Measurements from ENCODE around the gene PACSIN1.
"Not testable (repeated sequence)": the region's sequence is repeated elsewhere in the genome, so short reads cannot be mapped to it uniquely, and the experiment has no call there.

Gene PACSIN1

GRCh38 chr6:34474754-34475153 is 8.9 kb downstream of the PACSIN1 start:
- DNase-seq (ENCODE audit: low read depth): no peak
- TF ChIP-seq, protein P1, sequence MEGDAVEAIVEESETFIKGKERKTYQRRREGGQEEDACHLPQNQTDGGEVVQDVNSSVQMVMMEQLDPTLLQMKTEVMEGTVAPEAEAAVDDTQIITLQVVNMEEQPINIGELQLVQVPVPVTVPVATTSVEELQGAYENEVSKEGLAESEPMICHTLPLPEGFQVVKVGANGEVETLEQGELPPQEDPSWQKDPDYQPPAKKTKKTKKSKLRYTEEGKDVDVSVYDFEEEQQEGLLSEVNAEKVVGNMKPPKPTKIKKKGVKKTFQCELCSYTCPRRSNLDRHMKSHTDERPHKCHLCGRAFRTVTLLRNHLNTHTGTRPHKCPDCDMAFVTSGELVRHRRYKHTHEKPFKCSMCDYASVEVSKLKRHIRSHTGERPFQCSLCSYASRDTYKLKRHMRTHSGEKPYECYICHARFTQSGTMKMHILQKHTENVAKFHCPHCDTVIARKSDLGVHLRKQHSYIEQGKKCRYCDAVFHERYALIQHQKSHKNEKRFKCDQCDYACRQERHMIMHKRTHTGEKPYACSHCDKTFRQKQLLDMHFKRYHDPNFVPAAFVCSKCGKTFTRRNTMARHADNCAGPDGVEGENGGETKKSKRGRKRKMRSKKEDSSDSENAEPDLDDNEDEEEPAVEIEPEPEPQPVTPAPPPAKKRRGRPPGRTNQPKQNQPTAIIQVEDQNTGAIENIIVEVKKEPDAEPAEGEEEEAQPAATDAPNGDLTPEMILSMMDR (IDR thresholded peaks at IDR 0.05; ENCODE audit: low read depth, low read length, missing control alignments): no peak
- H3K4me3 ChIP-seq (ENCODE audit: low read depth, low read length): no peak overlapping the region

DNA sequence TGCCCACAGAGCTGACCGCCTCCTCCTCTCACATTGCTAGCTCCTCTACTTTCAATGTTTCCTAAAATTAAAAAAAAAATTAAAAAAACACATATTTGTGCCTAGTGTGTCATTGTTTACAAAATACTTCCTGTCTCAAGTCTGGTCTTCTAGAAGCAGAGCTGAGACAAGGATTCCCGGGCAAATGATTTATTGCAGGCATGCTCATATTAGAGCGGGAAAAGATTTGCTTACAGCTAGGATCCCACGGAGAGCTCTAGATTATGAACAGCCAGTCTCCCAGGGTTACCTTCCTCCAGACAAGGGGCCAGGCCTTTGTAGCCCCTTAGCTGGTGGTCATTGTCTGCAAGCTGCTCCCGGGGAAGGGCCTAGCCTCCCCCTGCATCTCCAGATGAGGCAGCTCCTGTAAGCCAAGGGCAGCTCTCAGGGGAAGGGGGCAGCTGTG is 9.4 kb downstream of the PACSIN1 start:
- TF ChIP-seq, protein P1 (IDR thresholded peaks at IDR 0.05; ENCODE audit: low read depth, low read length, missing control alignments): no peak
- no peak overlapping the region for H3K4me3 ChIP-seq (ENCODE audit: low read depth, low read length)
- no peak for DNase-seq (ENCODE audit: low read depth)

GRCh38 chr6:34475767-34476328 is 10.0 kb downstream of the PACSIN1 start:
- no peak overlapping the region for H3K4me3 ChIP-seq (ENCODE audit: low read depth, low read length)
- TF ChIP-seq, protein P1 (IDR thresholded peaks at IDR 0.05; ENCODE audit: low read depth, low read length, missing control alignments): no peak
- DNase-seq (ENCODE audit: low read depth): no peak

DNA sequence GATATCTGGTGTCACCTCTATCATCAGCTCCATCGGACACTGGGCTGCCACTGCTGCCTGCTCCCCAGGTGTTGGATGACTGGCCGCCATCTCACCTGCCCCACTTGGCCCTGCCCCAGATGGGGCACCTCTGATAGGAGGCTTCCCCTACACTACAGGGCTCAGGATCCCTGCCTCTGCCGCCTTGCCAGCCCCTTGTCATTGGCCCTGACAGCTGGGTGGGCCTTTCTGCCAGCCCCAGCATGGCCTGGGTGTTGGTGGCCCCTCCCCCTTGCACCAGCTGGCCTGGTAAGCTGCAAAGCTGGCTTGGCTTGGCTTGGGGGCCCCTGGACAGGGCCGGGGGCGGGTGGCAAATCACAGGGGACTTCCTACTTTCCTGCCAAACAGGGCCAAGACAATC is 10.6 kb downstream of the PACSIN1 start:
- no peak overlapping the region for H3K4me3 ChIP-seq (ENCODE audit: low read depth, low read length)
- no peak for DNase-seq (ENCODE audit: low read depth)
- TF ChIP-seq, protein P1 (IDR thresholded peaks at IDR 0.05; ENCODE audit: low read depth, low read length, missing control alignments): no peak

DNA sequence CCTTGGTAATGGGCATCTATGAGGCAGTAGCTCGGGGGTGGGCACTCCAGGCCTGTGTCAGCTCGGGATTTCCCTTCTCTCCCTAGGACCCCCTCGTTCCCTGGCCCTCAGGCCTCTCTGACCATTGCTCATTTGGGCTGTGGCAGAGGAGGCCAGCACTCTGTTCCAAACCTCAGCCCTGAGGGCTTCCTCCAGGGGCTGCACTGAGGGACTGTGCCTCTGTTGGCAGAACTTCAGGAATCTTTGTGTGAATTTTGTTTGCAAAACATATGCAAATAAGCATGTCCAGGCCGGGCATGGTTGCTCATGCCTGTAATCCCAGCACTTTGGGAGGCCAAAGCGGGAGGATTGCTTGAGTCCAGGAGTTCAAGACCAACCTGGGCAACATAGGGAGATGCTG is 11.0 kb downstream of the PACSIN1 start:
- no peak overlapping the region for H3K4me3 ChIP-seq (ENCODE audit: low read depth, low read length)
- DNase-seq (ENCODE audit: low read depth): no peak
- TF ChIP-seq, protein P1 (IDR thresholded peaks at IDR 0.05; ENCODE audit: low read depth, low read length, missing control alignments): no peak

- DNase-seq (ENCODE audit: low read depth): no peak
- TF ChIP-seq, protein P1 (IDR thresholded peaks at IDR 0.05; ENCODE audit: low read depth, low read length, missing control alignments): no peak
- no peak overlapping the region for H3K4me3 ChIP-seq (ENCODE audit: low read depth, low read length)
Measured at GRCh38 chr6:34478796-34479195, 12.9 kb downstream of the PACSIN1 start.

DNA sequence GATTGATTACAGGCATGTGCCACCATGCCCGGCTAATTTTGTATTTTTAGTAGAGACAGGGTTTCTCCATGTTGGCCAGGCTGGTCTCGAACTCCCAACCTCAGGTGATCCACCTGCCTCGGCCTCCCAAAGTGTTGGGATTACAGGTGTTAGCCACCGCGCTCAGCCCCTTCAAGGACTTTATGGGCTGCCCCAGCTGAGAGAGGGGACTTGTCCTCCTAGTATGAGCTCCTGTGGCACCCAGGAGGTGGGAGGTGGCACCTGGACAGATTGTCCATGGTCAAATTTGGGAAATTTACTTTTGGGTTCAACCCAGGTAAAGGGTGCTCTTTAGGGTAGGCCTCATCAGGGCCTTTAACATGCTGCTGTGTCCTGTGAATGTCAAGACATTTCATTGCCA is 17.9 kb downstream of the PACSIN1 start:
- not testable (repeated sequence) for DNase-seq (ENCODE audit: low read depth); H3K4me3 ChIP-seq (ENCODE audit: low read depth, low read length)

Data from GM12864 (cell line).